ENCODE data around the gene PHEX.
"Not testable (repeated sequence)": the region's sequence is repeated elsewhere in the genome, so short reads cannot be mapped to it uniquely, and the experiment has no call there.

The PHEX gene

DNA sequence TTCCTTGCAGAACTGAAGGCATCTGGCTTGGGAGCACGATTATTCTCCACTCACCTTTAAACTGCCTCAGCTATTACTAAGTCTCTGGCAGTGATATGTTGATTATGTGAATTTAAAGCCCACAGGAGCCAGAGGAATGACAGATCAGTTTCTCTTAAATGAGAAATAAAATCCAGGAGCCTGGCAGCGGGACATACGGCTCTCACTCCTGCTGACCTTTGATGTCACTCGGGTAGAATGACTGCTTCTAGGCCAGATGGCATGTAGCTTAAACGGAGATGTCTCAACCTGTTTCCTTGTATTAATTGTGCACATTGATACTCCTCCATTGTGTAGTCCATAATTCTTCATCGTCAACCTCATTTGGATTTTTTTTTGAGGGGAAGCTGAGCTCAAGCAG, 236.6 kb downstream of the PHEX start:
- TF ChIP-seq, protein P1, sequence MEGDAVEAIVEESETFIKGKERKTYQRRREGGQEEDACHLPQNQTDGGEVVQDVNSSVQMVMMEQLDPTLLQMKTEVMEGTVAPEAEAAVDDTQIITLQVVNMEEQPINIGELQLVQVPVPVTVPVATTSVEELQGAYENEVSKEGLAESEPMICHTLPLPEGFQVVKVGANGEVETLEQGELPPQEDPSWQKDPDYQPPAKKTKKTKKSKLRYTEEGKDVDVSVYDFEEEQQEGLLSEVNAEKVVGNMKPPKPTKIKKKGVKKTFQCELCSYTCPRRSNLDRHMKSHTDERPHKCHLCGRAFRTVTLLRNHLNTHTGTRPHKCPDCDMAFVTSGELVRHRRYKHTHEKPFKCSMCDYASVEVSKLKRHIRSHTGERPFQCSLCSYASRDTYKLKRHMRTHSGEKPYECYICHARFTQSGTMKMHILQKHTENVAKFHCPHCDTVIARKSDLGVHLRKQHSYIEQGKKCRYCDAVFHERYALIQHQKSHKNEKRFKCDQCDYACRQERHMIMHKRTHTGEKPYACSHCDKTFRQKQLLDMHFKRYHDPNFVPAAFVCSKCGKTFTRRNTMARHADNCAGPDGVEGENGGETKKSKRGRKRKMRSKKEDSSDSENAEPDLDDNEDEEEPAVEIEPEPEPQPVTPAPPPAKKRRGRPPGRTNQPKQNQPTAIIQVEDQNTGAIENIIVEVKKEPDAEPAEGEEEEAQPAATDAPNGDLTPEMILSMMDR (IDR thresholded peaks at IDR 0.05), result no peak
- H3K27ac Mint-ChIP-seq, result peak overlapping the region; percentile 11
- no peak overlapping the region for H3K4me3 Mint-ChIP-seq
- peaks cover 4% of the 10 kb centered on the region for H3K27me3 Mint-ChIP-seq (ENCODE audit: low read depth, poor library complexity)
- H3K9me3 Mint-ChIP-seq, result peaks cover 16% of the 10 kb centered on the region
- peaks cover 16% of the 10 kb centered on the region for H3K4me1 Mint-ChIP-seq
- H3K36me3 Mint-ChIP-seq (ENCODE audit: low read depth), result no peaks in the 10 kb centered on the region
- DNase-seq, result no peak

DNA sequence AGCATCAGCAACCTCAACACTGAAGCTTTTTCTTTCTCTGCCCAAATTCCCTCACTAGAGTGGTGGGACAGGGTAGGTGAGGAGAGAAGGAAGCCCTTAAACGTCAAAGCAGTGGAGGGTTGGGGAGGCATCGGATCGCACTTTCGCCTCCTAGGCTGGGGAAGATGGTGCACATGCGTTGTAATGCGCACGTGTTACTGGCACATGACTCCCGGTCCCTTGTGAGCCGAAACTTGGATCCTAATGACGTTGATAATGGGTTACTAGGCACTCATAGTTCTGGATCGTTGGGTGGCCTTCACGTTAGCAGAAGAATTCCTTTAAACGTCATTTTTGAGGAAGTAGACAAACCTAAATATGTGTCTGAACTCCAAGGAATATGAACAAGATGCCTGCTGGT, 240.5 kb downstream of the PHEX start, which contains the start of gene CBLL2:
Gene CBLL2, plus strand, starts transcription at position 301 of the 400 bp plus-strand sequence. Its CDS starts 79 bp downstream, at position 380.
- peaks cover 2% of the 10 kb centered on the region for H3K27me3 Mint-ChIP-seq (ENCODE audit: low read depth, poor library complexity)
- peaks cover 16% of the 10 kb centered on the region for H3K4me1 Mint-ChIP-seq
- no peak within 1 kb of the TSS for H3K4me3 Mint-ChIP-seq
- peaks cover 21% of the 10 kb centered on the region for H3K9me3 Mint-ChIP-seq
- DNase-seq, result no peak
- no peak within 1 kb of the TSS for H3K27ac Mint-ChIP-seq
- no peaks in the 10 kb centered on the region for H3K36me3 Mint-ChIP-seq (ENCODE audit: low read depth)
- TF ChIP-seq, protein P1 (IDR thresholded peaks at IDR 0.05), result no peak

DNA sequence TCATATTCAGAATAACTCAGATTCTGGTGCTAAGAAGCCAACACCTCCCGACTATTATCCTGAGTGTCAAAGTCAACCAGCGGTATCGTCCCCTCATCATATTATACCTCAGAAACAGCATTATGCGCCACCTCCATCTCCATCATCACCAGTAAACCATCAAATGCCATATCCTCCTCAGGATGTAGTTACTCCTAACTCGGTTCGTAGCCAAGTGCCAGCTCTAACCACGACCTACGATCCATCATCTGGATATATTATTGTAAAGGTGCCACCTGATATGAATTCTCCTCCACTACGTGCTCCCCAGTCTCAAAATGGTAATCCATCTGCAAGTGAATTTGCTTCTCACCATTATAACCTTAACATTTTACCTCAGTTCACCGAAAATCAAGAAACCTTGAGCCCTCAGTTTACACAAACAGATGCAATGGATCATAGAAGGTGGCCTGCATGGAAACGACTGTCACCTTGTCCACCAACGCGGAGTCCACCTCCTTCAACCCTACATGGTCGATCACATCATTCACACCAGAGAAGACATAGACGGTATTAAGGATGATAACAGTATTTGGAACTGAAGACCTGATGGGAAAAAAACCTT, 241.7 kb downstream of the PHEX start:
- Mint-ChIP-seq H3K4me3 (no peak overlapping the region), H3K27ac (no peak overlapping the region), H3K4me1 (peaks cover 10% of the 10 kb centered on the region), H3K9me3 (peaks cover 23% of the 10 kb centered on the region), H3K36me3 (ENCODE audit: low read depth) (no peaks in the 10 kb centered on the region), H3K27me3 (ENCODE audit: low read depth, poor library complexity) (peaks cover 2% of the 10 kb centered on the region)
- TF ChIP-seq, protein P1 (IDR thresholded peaks at IDR 0.05), result no peak
- no peak for DNase-seq

DNA sequence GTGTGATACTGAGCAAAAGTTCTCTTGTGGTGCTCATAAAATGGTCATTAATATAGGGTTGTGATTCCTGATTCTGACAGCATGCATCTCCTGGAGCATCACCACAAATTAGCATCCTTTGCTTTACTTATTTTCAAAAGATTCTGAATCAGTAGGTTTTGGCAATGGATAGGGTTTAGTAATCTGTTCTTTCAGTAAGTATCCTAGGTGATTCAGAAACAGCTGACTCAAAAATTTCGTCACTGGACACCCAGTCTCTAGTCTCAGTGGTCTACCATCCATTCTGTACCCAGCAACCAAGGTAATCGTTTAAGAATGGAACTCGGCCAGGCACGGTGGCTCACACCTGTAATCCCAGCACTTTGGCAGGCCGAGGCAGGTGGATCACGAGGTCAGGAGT, 244.7 kb downstream of the PHEX start:
- DNase-seq, result no peak
- H3K9me3 Mint-ChIP-seq, result peaks cover 22% of the 10 kb centered on the region
- peaks cover 2% of the 10 kb centered on the region for H3K27me3 Mint-ChIP-seq (ENCODE audit: low read depth, poor library complexity)
- H3K4me3 Mint-ChIP-seq, result no peak overlapping the region
- no peaks in the 10 kb centered on the region for H3K36me3 Mint-ChIP-seq (ENCODE audit: low read depth)
- no peaks in the 10 kb centered on the region for H3K4me1 Mint-ChIP-seq
- TF ChIP-seq, protein P1 (IDR thresholded peaks at IDR 0.05), result no peak
- H3K27ac Mint-ChIP-seq, result no peak overlapping the region

DNA sequence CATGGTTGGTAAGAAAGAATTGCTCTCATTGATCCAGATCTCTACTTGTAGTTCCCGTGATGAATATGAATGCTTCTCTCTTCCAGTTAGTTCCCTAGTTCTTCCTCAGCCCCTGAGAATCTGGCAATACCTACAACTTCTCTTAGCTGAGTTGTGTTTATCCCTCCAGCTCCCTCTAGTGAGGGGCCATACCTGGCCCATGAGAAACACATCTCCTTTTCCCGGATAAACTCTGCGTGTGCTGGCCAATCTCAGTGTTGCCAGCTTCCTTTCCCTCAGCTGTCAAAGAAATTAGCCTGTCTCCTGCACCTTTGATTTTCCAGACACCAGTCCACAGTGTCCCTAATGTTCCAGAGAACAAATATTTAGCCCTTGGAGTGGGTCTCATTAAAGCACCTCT, 246.2 kb downstream of the PHEX start:
- peaks cover 32% of the 10 kb centered on the region for H3K9me3 Mint-ChIP-seq
- TF ChIP-seq, protein P1 (IDR thresholded peaks at IDR 0.05), result no peak
- no peaks in the 10 kb centered on the region for H3K4me1 Mint-ChIP-seq
- H3K27ac Mint-ChIP-seq, result no peak overlapping the region
- peaks cover 2% of the 10 kb centered on the region for H3K27me3 Mint-ChIP-seq (ENCODE audit: low read depth, poor library complexity)
- peaks cover 7% of the 10 kb centered on the region for H3K36me3 Mint-ChIP-seq (ENCODE audit: low read depth)
- no peak for DNase-seq
- no peak overlapping the region for H3K4me3 Mint-ChIP-seq

DNA sequence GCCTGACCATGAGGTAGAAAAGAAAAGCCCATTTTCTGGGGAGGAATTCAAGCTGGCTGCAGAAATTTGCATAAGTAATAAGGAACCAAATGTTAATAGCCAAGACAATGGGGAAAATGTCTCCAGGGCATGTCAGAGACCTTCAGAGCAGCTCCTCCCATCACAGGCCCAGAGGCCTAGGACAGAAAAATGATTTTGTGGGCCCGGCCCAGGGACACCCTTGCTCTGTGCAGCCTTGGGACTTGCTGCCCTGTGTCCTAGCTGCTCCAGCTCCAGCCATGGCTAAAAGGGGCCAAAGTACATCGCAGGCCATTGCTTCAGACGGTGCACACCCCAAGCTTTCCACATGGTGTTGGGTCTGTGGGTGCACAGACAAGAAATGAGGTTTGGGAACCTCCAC, 257.1 kb downstream of the PHEX start:
- not testable (repeated sequence) for H3K36me3 Mint-ChIP-seq (ENCODE audit: low read depth); DNase-seq; H3K4me1 Mint-ChIP-seq; H3K27me3 Mint-ChIP-seq (ENCODE audit: low read depth, poor library complexity); H3K27ac Mint-ChIP-seq; H3K4me3 Mint-ChIP-seq
- H3K9me3 Mint-ChIP-seq, result peaks cover 27% of the 10 kb centered on the region

All from nephron progenitor cell (in vitro differentiated cells).